ENCODE measurements around the gene BEND7. TPM values are rescaled to one million over a fixed set of nuclear protein-coding genes. Genes with fewer than 3 reads are reported as not detected.

The BEND7 gene, protein sequence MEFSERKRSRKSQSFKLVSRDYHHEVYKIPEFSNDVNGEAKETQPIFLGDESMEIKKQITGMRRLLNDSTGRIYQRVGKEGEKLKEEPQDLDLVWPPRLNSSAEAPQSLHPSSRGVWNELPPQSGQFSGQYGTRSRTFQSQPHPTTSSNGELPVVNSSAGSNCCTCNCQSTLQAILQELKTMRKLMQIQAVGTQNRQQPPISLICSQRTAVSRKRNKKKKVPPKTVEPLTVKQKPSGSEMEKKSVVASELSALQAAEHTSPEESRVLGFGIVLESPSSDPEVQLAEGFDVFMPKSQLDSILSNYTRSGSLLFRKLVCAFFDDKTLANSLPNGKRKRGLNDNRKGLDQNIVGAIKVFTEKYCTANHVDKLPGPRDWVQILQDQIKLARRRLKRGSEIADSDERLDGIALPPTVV
- 9.7 to 15.8 TPM (median 12.3 TPM) in 3 replicates for total RNA-seq
- long read RNA-seq, partial matches to known transcripts: 0 of 4 reads
- long read RNA-seq, other reads (novel, unspliced or antisense): 4 of 4 reads

- Mint-ChIP-seq H3K27me3 (ENCODE audit: low read depth) (peaks cover 3% of the 10 kb centered on the region), H3K27ac (ENCODE audit: unreplicated experiment) (peak within 1 kb of the TSS; percentile 76), H3K4me3 (ENCODE audit: unreplicated experiment) (peak within 1 kb of the TSS; percentile 76), H3K4me1 (ENCODE audit: low read depth) (peaks cover 22% of the 10 kb centered on the region), H3K36me3 (ENCODE audit: low read depth) (peaks cover 4% of the 10 kb centered on the region), H3K9me3 (ENCODE audit: low read depth) (no peaks in the 10 kb centered on the region)
- no peak for DNase-seq (ENCODE audit: low spot score)
- TF ChIP-seq CTCF (IDR thresholded peaks at IDR 0.05): no peak
These were observed at the start of gene BEND7 for GRCh38 chr10:13528875-13529713. BEND7 (minus strand) TSS chr10:13529014; CDS start chr10:13528533, 481 bp downstream.

- Mint-ChIP-seq H3K9me3 (ENCODE audit: low read depth) (peaks cover 15% of the 10 kb centered on the region), H3K27me3 (ENCODE audit: low read depth) (peaks cover 45% of the 10 kb centered on the region), H3K4me3 (ENCODE audit: unreplicated experiment) (no peak overlapping the region), H3K4me1 (ENCODE audit: low read depth) (no peaks in the 10 kb centered on the region), H3K27ac (ENCODE audit: unreplicated experiment) (no peak overlapping the region), H3K36me3 (ENCODE audit: low read depth) (peaks cover 7% of the 10 kb centered on the region)
- no peak for DNase-seq (ENCODE audit: low spot score)
- no peak for TF ChIP-seq CTCF (IDR thresholded peaks at IDR 0.05)
These were observed 45.1 kb upstream of the BEND7 start for GRCh38 chr10:13573960-13574359.

GRCh38 chr10:13571541-13571940 lies 42.7 kb upstream of the BEND7 start:
- Mint-ChIP-seq H3K27me3 (ENCODE audit: low read depth) (peaks cover 40% of the 10 kb centered on the region), H3K4me1 (ENCODE audit: low read depth) (no peaks in the 10 kb centered on the region), H3K36me3 (ENCODE audit: low read depth) (peaks cover 7% of the 10 kb centered on the region), H3K9me3 (ENCODE audit: low read depth) (peaks cover 18% of the 10 kb centered on the region), H3K4me3 (ENCODE audit: unreplicated experiment) (no peak overlapping the region), H3K27ac (ENCODE audit: unreplicated experiment) (no peak overlapping the region)
- no peak for DNase-seq (ENCODE audit: low spot score)
- TF ChIP-seq CTCF (IDR thresholded peaks at IDR 0.05): no peak

GRCh38 chr10:13567030-13567429 lies 38.2 kb upstream of the BEND7 start:
- peaks cover 5% of the 10 kb centered on the region for H3K36me3 Mint-ChIP-seq (ENCODE audit: low read depth)
- H3K4me3 Mint-ChIP-seq (ENCODE audit: unreplicated experiment): no peak overlapping the region
- no peak for TF ChIP-seq CTCF (IDR thresholded peaks at IDR 0.05)
- peaks cover 29% of the 10 kb centered on the region for H3K27me3 Mint-ChIP-seq (ENCODE audit: low read depth)
- peaks cover 23% of the 10 kb centered on the region for H3K9me3 Mint-ChIP-seq (ENCODE audit: low read depth)
- H3K4me1 Mint-ChIP-seq (ENCODE audit: low read depth): no peaks in the 10 kb centered on the region
- no peak for DNase-seq (ENCODE audit: low spot score)
- no peak overlapping the region for H3K27ac Mint-ChIP-seq (ENCODE audit: unreplicated experiment)

DNA sequence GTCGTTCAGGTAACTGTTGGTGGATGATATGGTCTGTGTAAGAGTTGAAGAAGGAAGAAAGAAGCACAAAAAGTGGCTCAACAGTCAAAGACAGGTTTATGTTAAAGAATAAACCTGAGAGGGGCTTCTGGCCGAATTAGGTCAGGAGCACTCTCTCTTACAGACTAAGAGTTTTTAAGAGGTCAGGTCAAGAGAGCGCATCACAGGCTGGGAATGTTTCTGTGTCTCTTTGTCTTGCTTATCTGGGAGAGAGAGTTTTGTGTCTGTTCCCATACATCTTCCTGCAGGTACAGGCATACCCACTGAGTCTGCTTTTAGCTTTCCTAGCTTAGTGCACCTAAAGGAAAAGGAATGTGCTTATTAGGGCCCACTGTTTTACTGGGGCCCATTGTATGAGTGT lies 35.8 kb upstream of the BEND7 start:
- TF ChIP-seq CTCF (IDR thresholded peaks at IDR 0.05): no peak
- Mint-ChIP-seq H3K27me3 (ENCODE audit: low read depth) (peaks cover 19% of the 10 kb centered on the region), H3K36me3 (ENCODE audit: low read depth) (peaks cover 5% of the 10 kb centered on the region), H3K4me1 (ENCODE audit: low read depth) (peaks cover 6% of the 10 kb centered on the region), H3K27ac (ENCODE audit: unreplicated experiment) (no peak overlapping the region), H3K4me3 (ENCODE audit: unreplicated experiment) (no peak overlapping the region), H3K9me3 (ENCODE audit: low read depth) (peaks cover 23% of the 10 kb centered on the region)
- DNase-seq (ENCODE audit: low spot score): no peak

Data from chondrocyte (in vitro differentiated cells).